Keratinocyte (primary cell): ENCODE results near the gene RALGAPA2. TPM values are rescaled to one million over a fixed set of nuclear protein-coding genes. Genes with fewer than 3 reads are reported as not detected.

ENCODE experiments used
- DNase-seq: peaks from one replicate; pipeline ENCODE4 v3.0.0-alpha.2; 2011; ENCODE audit warnings: low read depth, missing footprints, low spot score
- FAIRE-seq: peaks from 2 replicates; lab custom pipeline; 2011; peaks lifted over from hg19 to GRCh38; lab: Jason Lieb, UNC
- H2AFZ ChIP-seq: 2 replicates; pipeline ENCODE4 v1.6.0; 2012; ENCODE audit warnings: low read length, control low read depth, inconsistent platforms; ENCODE audit not compliant: control insufficient read depth
- H3K27ac ChIP-seq: 2 replicates; pipeline ENCODE4 v1.5.1; 2011; ENCODE audit warnings: low read length; ENCODE audit not compliant: control insufficient read depth, insufficient read depth
- H3K27me3 ChIP-seq: 3 replicates; pipeline ENCODE4 v1.6.0; 2011; ENCODE audit warnings: low read length; ENCODE audit not compliant: control insufficient read depth, insufficient read depth; ENCODE audit errors: extremely low read depth
- H3K36me3 ChIP-seq, 2 experiments: 2 replicates in 1 of 2; 3 replicates in 1 of 2; pipeline ENCODE4 v1.5.1; 2011; ENCODE audit warnings: low read length in 2 of 2, mild to moderate bottlenecking in 1 of 2; ENCODE audit not compliant: control insufficient read depth in 2 of 2, insufficient read depth in 2 of 2; ENCODE audit errors: extremely low read depth in 1 of 2
- H3K4me1 ChIP-seq: 3 replicates; pipeline ENCODE4 v1.5.1; 2011; ENCODE audit warnings: low read length; ENCODE audit not compliant: control insufficient read depth, insufficient read depth; ENCODE audit errors: extremely low read depth
- H3K4me2 ChIP-seq: 3 replicates; pipeline ENCODE4 v1.6.0; 2011; ENCODE audit warnings: low read depth, low read length; ENCODE audit not compliant: control insufficient read depth, insufficient read depth; ENCODE audit errors: extremely low read depth
- H3K4me3 ChIP-seq, 3 experiments: fragments of 200-600 bp in 1 of 3; sonication (generic) in 1 of 3; 2 replicates in 2 of 3; 3 replicates in 1 of 3; pipeline ENCODE4 v1.5.1; 2011 to 2016; ENCODE audit warnings: low read length in 3 of 3, mild to moderate bottlenecking in 3 of 3, control low read depth in 2 of 3, inconsistent platforms in 1 of 3, low read depth in 1 of 3, mixed read lengths in 1 of 3, mixed run types in 1 of 3, moderate library complexity in 1 of 3; ENCODE audit not compliant: control insufficient read depth in 2 of 3, insufficient read depth in 2 of 3; ENCODE audit errors: extremely low read depth in 1 of 3
- H3K79me2 ChIP-seq: 2 replicates; pipeline ENCODE4 v1.6.0; 2012; ENCODE audit warnings: low read length; ENCODE audit not compliant: control insufficient read depth, insufficient read depth
- H3K9ac ChIP-seq: 3 replicates; pipeline ENCODE4 v1.6.0; 2011; ENCODE audit warnings: low read length; ENCODE audit not compliant: control insufficient read depth, insufficient read depth; ENCODE audit errors: extremely low read depth
- H3K9me1 ChIP-seq: 3 replicates; pipeline ENCODE4 v1.6.0; 2011; ENCODE audit warnings: low read length; ENCODE audit not compliant: control insufficient read depth, insufficient read depth; ENCODE audit errors: extremely low read depth
- H3K9me3 ChIP-seq: 2 replicates; pipeline ENCODE4 v1.5.1; 2012; ENCODE audit warnings: low read depth, low read length; ENCODE audit not compliant: control insufficient read depth
- H4K20me1 ChIP-seq: 3 replicates; pipeline ENCODE4 v1.6.0; 2011; ENCODE audit warnings: low read length; ENCODE audit not compliant: control insufficient read depth, insufficient read depth; ENCODE audit errors: extremely low read depth
- CTCF ChIP-seq, 3 experiments: IDR thresholded peaks in 1 of 3; conservative IDR thresholded peaks in 1 of 3; optimal IDR thresholded peaks in 1 of 3; 2 replicates in 2 of 3; 3 replicates in 1 of 3; pipeline versions ENCODE3 to v1.5.1; 2011; ENCODE audit warnings: low read length in 3 of 3, mild to moderate bottlenecking in 3 of 3, moderate library complexity in 2 of 3, control low read depth in 1 of 3, inconsistent platforms in 1 of 3; ENCODE audit not compliant: insufficient read depth in 2 of 3; ENCODE audit errors: extremely low read depth in 1 of 3
- EZH2 ChIP-seq: IDR thresholded peaks from one replicate; pipeline ENCODE4 v1.6.1; 2012; ENCODE audit warnings: inconsistent platforms, mild to moderate bottlenecking, low read length, moderate library complexity
- dilution Hi-C: fragments of 300-500 bp; cut with MboI; formaldehyde crosslinking; loops from one replicate; pipeline ENCODE4 v1.7.0; 2020; ENCODE audit warnings: low sequenced_read_pairs; ENCODE audit not compliant: extremely low pct_ligation_motif_present
- polyA plus RNA-seq, 5 experiments: library from polyadenylated mRNA; depleted of rRNA in 3 of 5; stranded (reverse) in 3 of 5; stranded (forward) in 1 of 5; unstranded in 1 of 5; fragments of >200 nt; gene quantifications; 1 replicate in 1 of 5; 2 replicates in 3 of 5; 3 replicates in 1 of 5; pipeline versions ENCODE4 v1.2.1 to v1.2.3, GENCODE V29; 2011 to 2012; ENCODE audit warnings: missing spikeins in 2 of 5, low read depth in 1 of 5, low replicate concordance in 1 of 5

The RALGAPA2 gene
- polyA plus RNA-seq, 1 donor (not counting 4 experiments of a cell fraction or from before 2014, with no cell fraction given), result 3.2 TPM

GRCh38 chr20:20412750-20413149 is 299.7 kb downstream of the RALGAPA2 start:
- Histone ChIP-seq H4K20me1 (no peaks in the 10 kb centered on the region), H3K9ac (no peak overlapping the region), H3K27ac (no peak overlapping the region), H3K4me1 (no peaks in the 10 kb centered on the region), H3K4me3 (no peak overlapping the region), H3K9me3 (no peaks in the 10 kb centered on the region), H3K27me3 (no peaks in the 10 kb centered on the region), H3K36me3 (no peaks in the 10 kb centered on the region), H3K9me1 (no peaks in the 10 kb centered on the region), H2AFZ (no peak overlapping the region), H3K79me2 (no peaks in the 10 kb centered on the region), H3K4me2 (no peak overlapping the region)
- no peak for DNase-seq
- FAIRE-seq, result no peak
- dilution Hi-C loops, result no loop called here
- no peak for TF ChIP-seq CTCF (optimal IDR thresholded peaks at IDR 0.05 in 1 of 3, IDR thresholded peaks at IDR 0.05 in 1 of 3, conservative IDR thresholded peaks at IDR 0.05 in 1 of 3; ENCODE audit: extremely low read depth in 1 of 3, insufficient read depth in 2 of 3, low read length in 3 of 3)
- no peak for TF ChIP-seq EZH2

DNA sequence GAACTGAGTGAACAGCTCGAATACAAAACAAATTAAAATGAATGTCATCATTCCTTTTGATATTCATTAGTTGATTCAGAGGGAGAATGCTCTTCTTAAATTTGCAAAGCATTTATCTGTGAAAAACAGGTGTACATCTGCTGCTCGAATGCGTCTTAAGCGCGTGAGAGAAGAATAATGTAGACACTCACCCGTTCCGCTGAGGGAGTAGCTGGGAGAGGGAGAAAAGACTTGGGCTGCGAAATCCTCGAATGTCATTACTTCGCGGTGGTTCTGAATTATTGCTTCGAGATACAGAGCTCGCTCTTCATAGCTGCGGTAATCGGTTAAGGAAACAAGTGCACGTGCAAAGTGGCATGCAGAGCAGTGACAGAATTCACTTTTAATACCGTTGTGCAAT is 300.6 kb downstream of the RALGAPA2 start:
- dilution Hi-C loops, result no loop called here
- DNase-seq (no peak), FAIRE-seq (no peak)
- Histone ChIP-seq H3K9me1 (no peaks in the 10 kb centered on the region), H4K20me1 (no peaks in the 10 kb centered on the region), H3K79me2 (no peaks in the 10 kb centered on the region), H3K4me2 (no peak overlapping the region), H3K4me3 (no peak overlapping the region), H2AFZ (no peak overlapping the region), H3K4me1 (no peaks in the 10 kb centered on the region), H3K27me3 (no peaks in the 10 kb centered on the region), H3K36me3 (no peaks in the 10 kb centered on the region), H3K27ac (no peak overlapping the region), H3K9ac (no peak overlapping the region), H3K9me3 (no peaks in the 10 kb centered on the region)
- TF ChIP-seq CTCF (optimal IDR thresholded peaks at IDR 0.05 in 1 of 3, IDR thresholded peaks at IDR 0.05 in 1 of 3, conservative IDR thresholded peaks at IDR 0.05 in 1 of 3; ENCODE audit: extremely low read depth in 1 of 3, insufficient read depth in 2 of 3, low read length in 3 of 3) (no peak), EZH2 (no peak)
